IPS-18a (cell line): ENCODE data around the gene KCNG2.

Experiments
- H3K27ac ChIP-seq: one replicate; pipeline ENCODE4 v1.5.1; 2013; ENCODE audit warnings: low read length
- H3K27me3 ChIP-seq: one replicate; pipeline ENCODE4 v1.6.1; 2013; ENCODE audit warnings: mild to moderate bottlenecking, low read length; ENCODE audit not compliant: control insufficient read depth, insufficient read depth
- H3K36me3 ChIP-seq: one replicate; pipeline ENCODE4 v1.6.1; 2013; ENCODE audit warnings: low read depth, low read length; ENCODE audit not compliant: control insufficient read depth
- H3K4me1 ChIP-seq: one replicate; pipeline ENCODE4 v1.6.1; 2013; ENCODE audit warnings: low read depth, low read length; ENCODE audit not compliant: control insufficient read depth
- H3K4me3 ChIP-seq: one replicate; pipeline ENCODE4 v1.5.1; 2013; ENCODE audit warnings: low read length
- H3K9ac ChIP-seq: one replicate; pipeline ENCODE4 v1.6.1; 2013; ENCODE audit warnings: mild to moderate bottlenecking, low read length, moderate library complexity
- H3K9me3 ChIP-seq: one replicate; pipeline ENCODE4 v1.6.1; 2013; ENCODE audit warnings: low read depth, low read length; ENCODE audit not compliant: control insufficient read depth

Gene KCNG2

DNA sequence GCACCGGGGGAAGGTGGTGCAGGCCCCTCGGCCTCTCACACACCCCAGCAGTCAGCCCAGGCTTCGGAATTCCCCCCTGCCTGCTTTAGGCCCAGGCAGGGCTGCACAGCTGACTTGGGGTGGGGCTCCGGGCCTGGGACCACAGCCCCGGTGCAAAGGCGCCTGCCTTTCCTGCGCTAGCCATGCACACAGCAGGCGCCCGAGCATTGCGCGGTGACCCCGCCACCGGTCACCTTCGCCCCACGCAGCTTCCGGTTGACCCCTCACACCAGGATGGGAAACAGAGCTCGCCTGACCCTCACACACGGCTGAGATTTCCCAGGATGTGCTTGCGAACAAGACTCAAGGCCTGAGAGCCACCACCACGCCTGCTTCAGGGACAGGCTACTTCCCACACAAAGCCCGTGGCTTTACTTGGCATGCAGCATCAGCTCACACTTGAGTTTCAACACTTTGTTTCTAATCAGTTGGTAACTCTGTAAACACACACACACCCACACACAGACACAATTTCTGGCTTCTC is 107.7 kb downstream of the KCNG2 start:
- Histone ChIP-seq H3K9ac (no peak overlapping the region), H3K9me3 (no peaks in the 10 kb centered on the region), H3K36me3 (no peaks in the 10 kb centered on the region), H3K4me3 (no peak overlapping the region), H3K27me3 (no peaks in the 10 kb centered on the region), H3K27ac (no peak overlapping the region), H3K4me1 (no peaks in the 10 kb centered on the region)

DNA sequence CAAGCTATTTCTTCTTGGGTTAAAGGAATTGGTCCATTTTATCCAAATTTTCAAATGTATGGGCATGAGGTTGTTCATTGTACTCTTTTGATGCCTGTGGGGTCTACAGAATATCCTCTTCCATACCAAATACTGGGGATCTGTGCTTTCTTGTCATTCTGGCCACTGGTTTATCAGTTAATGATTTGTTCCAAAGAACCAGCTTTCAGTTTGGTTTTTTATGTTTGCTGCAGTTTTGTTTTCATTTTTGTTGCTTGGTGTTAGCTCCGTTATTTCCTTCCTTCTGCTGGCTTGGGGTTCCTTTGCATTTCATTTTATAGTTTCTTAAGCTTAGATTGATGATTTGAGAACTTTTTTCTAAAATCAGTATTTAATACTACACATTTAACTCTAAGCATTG is 108.3 kb downstream of the KCNG2 start:
- H3K9me3 ChIP-seq, result no peaks in the 10 kb centered on the region
- no peaks in the 10 kb centered on the region for H3K36me3 ChIP-seq
- no peaks in the 10 kb centered on the region for H3K4me1 ChIP-seq
- H3K27ac ChIP-seq, result no peak overlapping the region
- H3K4me3 ChIP-seq, result no peak overlapping the region
- no peaks in the 10 kb centered on the region for H3K27me3 ChIP-seq
- no peak overlapping the region for H3K9ac ChIP-seq

DNA sequence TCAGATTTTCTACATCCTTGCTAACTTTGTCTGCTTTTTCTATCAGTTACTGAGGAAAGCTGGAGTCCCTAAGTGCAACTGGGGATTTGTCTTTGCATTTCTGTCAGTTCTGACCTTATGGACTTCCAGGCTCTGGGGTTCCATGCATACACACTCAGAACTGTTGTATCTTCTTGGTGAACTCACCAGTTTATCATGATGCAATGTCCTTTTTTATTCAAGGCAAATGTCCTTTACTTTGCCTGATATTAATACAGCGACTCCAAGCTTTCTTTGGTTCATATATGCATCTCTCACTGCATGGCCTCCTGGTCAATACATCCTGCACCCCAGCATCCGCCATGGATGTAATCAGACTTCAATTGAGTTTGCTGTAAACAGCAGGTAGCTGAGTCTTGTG is 109.0 kb downstream of the KCNG2 start:
- H3K27me3 ChIP-seq, result no peaks in the 10 kb centered on the region
- no peak overlapping the region for H3K4me3 ChIP-seq
- H3K27ac ChIP-seq, result no peak overlapping the region
- H3K9me3 ChIP-seq, result no peaks in the 10 kb centered on the region
- no peak overlapping the region for H3K9ac ChIP-seq
- H3K4me1 ChIP-seq, result no peaks in the 10 kb centered on the region
- H3K36me3 ChIP-seq, result no peaks in the 10 kb centered on the region

DNA sequence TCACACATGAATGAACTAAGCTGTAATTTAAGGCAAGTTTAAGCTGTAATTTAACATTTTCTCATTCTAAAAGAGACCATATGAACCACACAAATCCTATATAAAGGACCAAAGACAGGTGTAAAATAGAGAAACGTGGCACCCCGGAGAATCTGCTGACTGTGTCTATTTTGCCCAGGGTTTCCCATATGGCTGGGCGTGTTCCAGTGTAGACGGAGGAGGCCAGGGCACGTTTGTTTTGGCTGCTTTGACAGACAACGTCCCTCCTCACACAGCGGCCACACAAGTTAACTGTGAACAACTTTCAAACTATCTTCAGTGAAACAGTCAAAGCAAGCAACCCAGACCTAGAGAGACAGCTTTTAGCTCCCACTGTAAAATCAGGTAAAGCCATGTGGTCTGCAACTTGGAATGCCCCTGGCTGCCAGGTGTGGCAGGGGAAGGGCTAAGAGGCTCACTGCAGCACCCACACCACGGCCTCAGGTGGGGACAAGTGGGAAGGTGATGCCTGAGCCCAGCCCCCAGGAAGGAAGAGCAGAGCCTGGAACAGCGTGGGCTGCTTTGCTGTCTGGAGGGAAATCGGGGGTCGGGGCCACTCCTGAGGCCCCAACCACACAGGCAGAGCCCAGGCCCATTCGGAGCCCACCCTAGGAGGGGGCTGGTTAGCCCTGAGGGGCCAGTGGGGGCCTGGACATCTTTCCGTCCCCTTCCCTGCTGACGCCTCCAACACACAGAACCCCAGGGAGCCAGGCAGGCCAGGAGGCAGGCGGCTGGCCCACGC is 113.0 kb downstream of the KCNG2 start:
- H3K27ac ChIP-seq, result no peak overlapping the region
- no peaks in the 10 kb centered on the region for H3K27me3 ChIP-seq
- peak overlapping the region; percentile 47 for H3K4me3 ChIP-seq
- no peak overlapping the region for H3K9ac ChIP-seq
- H3K4me1 ChIP-seq, result no peaks in the 10 kb centered on the region
- no peaks in the 10 kb centered on the region for H3K36me3 ChIP-seq
- H3K9me3 ChIP-seq, result no peaks in the 10 kb centered on the region

DNA sequence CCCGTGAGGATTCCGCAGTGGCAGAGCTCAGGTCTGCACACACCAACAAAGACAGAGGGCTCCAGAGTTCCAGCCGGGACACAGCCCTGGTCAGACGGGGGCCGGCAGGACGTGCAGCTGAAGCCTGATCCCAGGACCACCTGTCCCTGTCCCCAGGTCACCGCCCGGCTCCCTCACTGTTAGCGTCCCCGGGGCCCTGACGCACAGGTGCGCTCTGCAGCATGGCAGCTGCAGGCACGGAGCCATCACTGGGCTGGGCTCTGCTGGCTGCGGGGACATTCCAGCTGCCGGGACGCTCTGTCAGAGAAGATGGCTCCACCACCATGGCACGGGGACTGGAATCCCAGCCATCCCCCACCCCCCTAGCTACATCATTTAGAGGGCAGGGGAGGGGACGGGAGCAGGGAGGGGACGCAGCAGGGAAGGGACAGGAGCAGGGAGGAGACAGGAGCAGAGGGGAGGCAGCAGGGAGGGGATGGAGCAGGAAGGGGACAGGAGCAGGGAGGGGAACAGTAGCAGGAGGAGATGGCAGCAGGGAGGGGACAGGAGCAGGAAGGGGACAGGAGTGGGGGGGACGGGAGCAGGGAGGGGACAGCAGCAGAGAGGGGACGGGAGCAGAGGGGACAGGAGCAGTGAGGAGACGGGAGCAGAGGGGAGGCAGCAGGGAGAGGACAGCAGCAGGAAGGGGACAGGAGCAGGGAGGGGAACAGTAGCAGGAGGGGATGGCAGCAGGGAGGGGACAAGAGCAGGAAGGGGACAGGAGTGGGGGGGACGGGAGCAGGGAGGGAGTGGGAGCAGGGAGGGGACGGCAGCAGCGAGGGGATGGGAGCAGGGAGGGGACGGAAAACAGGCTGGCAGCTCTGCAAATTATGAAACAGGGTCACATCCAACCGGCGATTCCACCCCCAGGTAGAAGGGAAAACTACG is 113.9 kb downstream of the KCNG2 start:
- no peak overlapping the region for H3K9ac ChIP-seq
- peak overlapping the region; percentile 47 for H3K4me3 ChIP-seq
- H3K27ac ChIP-seq, result no peak overlapping the region
- no peaks in the 10 kb centered on the region for H3K4me1 ChIP-seq
- no peaks in the 10 kb centered on the region for H3K27me3 ChIP-seq
- no peaks in the 10 kb centered on the region for H3K36me3 ChIP-seq
- no peaks in the 10 kb centered on the region for H3K9me3 ChIP-seq

- no peak overlapping the region for H3K9ac ChIP-seq
- no peaks in the 10 kb centered on the region for H3K9me3 ChIP-seq
- no peaks in the 10 kb centered on the region for H3K27me3 ChIP-seq
Measured at GRCh38 chr18:79912409-79912991, 114.8 kb downstream of the KCNG2 start.

DNA sequence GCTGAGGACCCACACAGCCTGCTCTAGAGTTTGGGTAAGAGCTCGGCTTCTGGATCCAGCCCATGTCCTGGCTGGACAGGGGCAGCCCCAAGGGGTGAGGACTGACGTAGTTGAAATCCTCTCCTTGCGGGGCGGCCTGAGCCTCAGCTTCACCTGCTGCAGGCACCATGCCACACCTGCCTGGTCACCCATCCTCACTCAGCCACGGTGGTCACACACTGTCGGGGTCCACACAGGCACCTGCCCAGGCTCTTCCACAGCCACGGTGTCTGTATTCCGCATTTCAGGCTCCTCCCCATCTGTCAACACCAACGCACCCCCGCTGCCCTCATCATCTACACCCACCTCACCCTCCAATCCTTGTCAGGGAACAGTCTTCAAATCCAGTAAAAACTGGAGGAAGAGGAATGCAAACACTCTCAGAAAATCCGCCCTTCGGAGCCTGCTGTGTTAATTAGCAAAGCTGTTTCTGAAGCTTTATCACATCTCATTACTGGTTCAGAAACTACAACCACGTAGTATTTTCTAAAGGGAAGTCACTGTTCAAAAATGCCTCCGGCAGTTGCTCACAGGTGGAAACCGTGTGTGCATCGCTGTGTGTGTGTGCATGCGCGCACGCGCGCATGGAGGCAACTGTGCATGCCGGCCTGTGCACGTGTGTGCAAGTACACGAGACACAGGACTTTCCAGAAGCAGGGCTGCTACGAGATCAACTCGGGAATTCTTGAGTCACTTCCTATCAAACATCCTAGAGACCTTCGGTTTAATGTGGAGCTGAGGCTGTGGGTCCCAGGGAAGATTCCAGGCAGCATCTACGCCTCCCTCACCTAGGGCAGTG is 115.5 kb downstream of the KCNG2 start:
- Histone ChIP-seq H3K9ac (no peak overlapping the region), H3K27me3 (no peaks in the 10 kb centered on the region), H3K27ac (no peak overlapping the region), H3K4me1 (no peaks in the 10 kb centered on the region), H3K36me3 (no peaks in the 10 kb centered on the region), H3K9me3 (no peaks in the 10 kb centered on the region), H3K4me3 (no peak overlapping the region)

More at GRCh38 chr18:79912409-79912991, 114.8 kb downstream of the KCNG2 start:
- Histone ChIP-seq H3K4me1 (no peaks in the 10 kb centered on the region), H3K4me3 (no peak overlapping the region), H3K27ac (no peak overlapping the region), H3K36me3 (no peaks in the 10 kb centered on the region)

- Histone ChIP-seq H3K27me3 (no peaks in the 10 kb centered on the region), H3K9me3 (no peaks in the 10 kb centered on the region), H3K4me3 (no peak overlapping the region), H3K4me1 (no peaks in the 10 kb centered on the region), H3K27ac (no peak overlapping the region), H3K36me3 (no peaks in the 10 kb centered on the region), H3K9ac (no peak overlapping the region)
Measured at GRCh38 chr18:79914614-79915160, 116.9 kb downstream of the KCNG2 start.

GRCh38 chr18:79915161-79916127 is 117.7 kb downstream of the KCNG2 start:
- Histone ChIP-seq H3K9ac (no peak overlapping the region), H3K36me3 (no peaks in the 10 kb centered on the region), H3K4me1 (no peaks in the 10 kb centered on the region), H3K27me3 (no peaks in the 10 kb centered on the region), H3K9me3 (no peaks in the 10 kb centered on the region), H3K4me3 (no peak overlapping the region), H3K27ac (no peak overlapping the region)

GRCh38 chr18:79916128-79916494 is 118.4 kb downstream of the KCNG2 start:
- Histone ChIP-seq H3K9me3 (no peaks in the 10 kb centered on the region), H3K36me3 (no peaks in the 10 kb centered on the region), H3K4me1 (no peaks in the 10 kb centered on the region), H3K27me3 (no peaks in the 10 kb centered on the region), H3K9ac (no peak overlapping the region), H3K4me3 (no peak overlapping the region), H3K27ac (no peak overlapping the region)
